ENCODE measurements around the gene PLA2G10.
"Not testable (repeated sequence)": the region's sequence is repeated elsewhere in the genome, so short reads cannot be mapped to it uniquely, and the experiment has no call there.

GRCh38 chr16:14636951-14637240 lies 57.2 kb downstream of the PLA2G10 start:
- not testable (repeated sequence) for TF ChIP-seq CTCF (IDR thresholded peaks at IDR 0.05; ENCODE audit: low read depth, low read length); EZH2phosphoT487 (IDR thresholded peaks at IDR 0.05; ENCODE audit: low read depth)

Data from OCI-LY3 (cell line).